Fibroblast of lung (primary cell): ENCODE data around the gene NR2F2. TPM values are rescaled to one million over a fixed set of nuclear protein-coding genes. Genes with fewer than 3 reads are reported as not detected.
A peak's percentile ranks its signal among the peaks of the same experiment; 100 is the strongest.

Experiments
- DNase-seq, 2 donors: peaks; one replicate each; pipeline versions ENCODE4 v3.0.0 to v3.0.0-alpha.2; 2010; ENCODE audit warnings: low read depth in 2 of 2
- H2AFZ ChIP-seq: 2 replicates; pipeline ENCODE4 v1.5.1; 2012; ENCODE audit warnings: low read length, control low read depth, inconsistent platforms
- H3K27ac ChIP-seq: 2 replicates; pipeline ENCODE4 v1.5.1; 2011; ENCODE audit warnings: low read length, control low read depth; ENCODE audit not compliant: insufficient read depth
- H3K27me3 ChIP-seq: 2 replicates; pipeline ENCODE4 v1.5.1; 2011; ENCODE audit warnings: mild to moderate bottlenecking, low read length; ENCODE audit not compliant: control insufficient read depth, insufficient read depth
- H3K36me3 ChIP-seq: 2 replicates; pipeline ENCODE4 v1.5.1; 2011; ENCODE audit warnings: low read length; ENCODE audit not compliant: control insufficient read depth, insufficient read depth
- H3K4me1 ChIP-seq: 2 replicates; pipeline ENCODE4 v1.5.1; 2011; ENCODE audit warnings: low read length; ENCODE audit not compliant: control insufficient read depth, insufficient read depth; ENCODE audit errors: extremely low read depth
- H3K4me2 ChIP-seq: 2 replicates; pipeline ENCODE4 v1.5.1; 2011; ENCODE audit warnings: low read length, control low read depth; ENCODE audit not compliant: insufficient read depth; ENCODE audit errors: extremely low read depth
- H3K4me3 ChIP-seq, 4 experiments: fragments of 200-600 bp in 1 of 4; sonication (generic) in 1 of 4; replicated peaks in 1 of 4; 2 replicates each; pipeline ENCODE4 v1.5.1; 2011 to 2016; ENCODE audit warnings: low read length in 4 of 4, low read depth in 3 of 4, mild to moderate bottlenecking in 3 of 4, control low read depth in 2 of 4, inconsistent platforms in 1 of 4, mixed read lengths in 1 of 4; ENCODE audit not compliant: insufficient read depth in 1 of 4; ENCODE audit errors: control extremely low read depth in 1 of 4
- H3K79me2 ChIP-seq: 2 replicates; pipeline ENCODE4 v1.5.1; 2012; ENCODE audit warnings: mild to moderate bottlenecking, low read length, inconsistent platforms; ENCODE audit not compliant: control insufficient read depth, insufficient read depth
- H3K9ac ChIP-seq: 2 replicates; pipeline ENCODE4 v1.5.1; 2011; ENCODE audit warnings: mild to moderate bottlenecking, low read length, control low read depth; ENCODE audit not compliant: insufficient read depth
- H3K9me3 ChIP-seq: 2 replicates; pipeline ENCODE4 v1.5.1; 2012; ENCODE audit warnings: low read depth, low read length; ENCODE audit not compliant: control insufficient read depth, insufficient read depth
- H4K20me1 ChIP-seq: 2 replicates; pipeline ENCODE4 v1.5.1; 2011; ENCODE audit warnings: low read length; ENCODE audit not compliant: control insufficient read depth, insufficient read depth; ENCODE audit errors: extremely low read depth
- CTCF ChIP-seq, 2 donors: IDR thresholded peaks in 1 of 2; conservative IDR thresholded peaks in 1 of 2; 1 replicate in 1 of 2; 2 replicates in 1 of 2; pipeline ENCODE4 v1.5.1; 2011 to 2012; ENCODE audit warnings: low read length in 2 of 2, control low read depth in 1 of 2, inconsistent platforms in 1 of 2, low read depth in 1 of 2, mild to moderate bottlenecking in 1 of 2
- EZH2 ChIP-seq: IDR thresholded peaks from 2 replicates; pipeline ENCODE4 v1.5.1; 2012; ENCODE audit warnings: low read length, control low read depth, mild to moderate bottlenecking; ENCODE audit errors: missing control alignments
- polyA plus RNA-seq, 2 donors: library from polyadenylated mRNA; depleted of rRNA in 1 of 2; stranded (reverse) in 1 of 2; unstranded in 1 of 2; fragments of >200 nt; gene quantifications; 2 replicates each; pipeline ENCODE4 v1.2.1, GENCODE V29; 2011 to 2012; ENCODE audit warnings: missing spikeins in 1 of 2
- total RNA-seq: library from RNA; depleted of rRNA; stranded (reverse); fragments of >200 nt; gene quantifications from 2 replicates; pipeline ENCODE4 v1.2.1, GENCODE V29; 2014

Gene NR2F2
- total and polyA plus RNA-seq, 2 donors (not counting 1 experiment from before 2014, with no cell fraction given) = 15.7 to 130 TPM

- Histone ChIP-seq H3K4me2 (peak overlapping the region; percentile 23), H2AFZ (no peak overlapping the region), H4K20me1 (no peaks in the 10 kb centered on the region), H3K27me3 (no peaks in the 10 kb centered on the region), H3K79me2 (no peaks in the 10 kb centered on the region), H3K27ac (no peak overlapping the region), H3K9me3 (no peaks in the 10 kb centered on the region), H3K36me3 (no peaks in the 10 kb centered on the region), H3K4me3 (no peak overlapping the region), H3K4me1 (no peaks in the 10 kb centered on the region), H3K9ac (no peak overlapping the region)
- peak; percentile 36 to 80 for DNase-seq
- TF ChIP-seq EZH2 = no peak
- TF ChIP-seq CTCF (conservative IDR thresholded peaks at IDR 0.05 in 1 of 2, IDR thresholded peaks at IDR 0.05 in 1 of 2; ENCODE audit: low read depth in 1 of 2, low read length in 2 of 2) = no peak
Observed at GRCh38 chr15:96381463-96381862, 51.0 kb downstream of the NR2F2 start.

DNA sequence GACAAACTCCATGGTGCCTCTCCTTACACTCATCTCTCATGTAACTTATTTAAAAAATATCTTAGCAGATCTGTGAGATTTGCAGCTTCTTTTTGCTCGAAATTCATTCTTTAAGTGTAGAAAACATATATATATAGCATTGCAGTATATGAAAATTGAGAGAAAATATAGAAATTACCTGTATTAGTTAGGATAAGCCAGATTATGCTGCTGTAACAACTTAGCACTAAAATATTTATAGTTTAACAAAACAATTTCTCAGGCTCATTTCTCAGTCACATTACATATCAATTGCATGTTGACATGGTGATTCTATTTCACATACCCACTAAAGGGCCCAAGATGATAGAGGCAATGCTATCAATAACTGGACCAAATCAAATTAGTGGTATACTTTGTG, 54.7 kb downstream of the NR2F2 start:
- H4K20me1 ChIP-seq = no peaks in the 10 kb centered on the region
- no peak overlapping the region for H3K27ac ChIP-seq
- no peak overlapping the region for H3K9ac ChIP-seq
- no peaks in the 10 kb centered on the region for H3K79me2 ChIP-seq
- DNase-seq = no peak
- H3K4me3 ChIP-seq = no peak overlapping the region
- no peak overlapping the region for H2AFZ ChIP-seq
- H3K36me3 ChIP-seq = no peaks in the 10 kb centered on the region
- no peaks in the 10 kb centered on the region for H3K9me3 ChIP-seq
- H3K4me1 ChIP-seq = no peaks in the 10 kb centered on the region
- no peak for TF ChIP-seq EZH2
- TF ChIP-seq CTCF (conservative IDR thresholded peaks at IDR 0.05 in 1 of 2, IDR thresholded peaks at IDR 0.05 in 1 of 2; ENCODE audit: low read depth in 1 of 2, low read length in 2 of 2) = no peak
- no peak overlapping the region for H3K4me2 ChIP-seq
- no peaks in the 10 kb centered on the region for H3K27me3 ChIP-seq

DNA sequence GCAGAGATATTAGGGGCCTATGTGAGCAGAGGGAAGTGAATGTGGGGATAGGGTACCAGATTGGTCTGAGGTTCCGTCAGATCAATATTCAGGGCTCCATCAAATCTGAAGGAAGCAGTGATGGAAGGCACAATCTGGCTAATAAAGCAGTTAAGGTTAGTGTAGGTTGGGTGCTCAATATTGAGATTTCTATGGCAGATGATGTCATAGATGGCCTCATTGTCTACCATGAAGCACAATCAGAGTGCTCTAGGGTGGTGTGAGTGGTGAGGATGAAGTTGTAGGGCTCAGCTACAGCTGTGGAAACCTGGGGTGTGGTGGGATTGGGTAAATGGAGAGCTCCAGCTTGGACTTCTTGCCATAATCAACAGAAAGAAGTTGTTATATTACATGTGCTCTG, 58.2 kb downstream of the NR2F2 start:
- H2AFZ ChIP-seq = no peak overlapping the region
- no peaks in the 10 kb centered on the region for H3K36me3 ChIP-seq
- TF ChIP-seq EZH2 = no peak
- no peak for TF ChIP-seq CTCF (conservative IDR thresholded peaks at IDR 0.05 in 1 of 2, IDR thresholded peaks at IDR 0.05 in 1 of 2; ENCODE audit: low read depth in 1 of 2, low read length in 2 of 2)
- H3K27me3 ChIP-seq = no peaks in the 10 kb centered on the region
- H3K9ac ChIP-seq = no peak overlapping the region
- no peaks in the 10 kb centered on the region for H4K20me1 ChIP-seq
- H3K4me1 ChIP-seq = peaks cover 4% of the 10 kb centered on the region
- DNase-seq = no peak
- H3K9me3 ChIP-seq = no peaks in the 10 kb centered on the region
- no peaks in the 10 kb centered on the region for H3K79me2 ChIP-seq
- no peak overlapping the region for H3K4me3 ChIP-seq
- H3K27ac ChIP-seq = no peak overlapping the region
- H3K4me2 ChIP-seq = no peak overlapping the region
